Tibial nerve (tissue), 4 donors: Measurements from ENCODE around the gene COL19A1.

ENCODE experiments used
- EP300 ChIP-seq, 2 donors: sonication (generic); formaldehyde crosslinking; IDR thresholded peaks; one replicate each; pipeline ENCODE4 v1.6.1; 2017; ENCODE audit warnings: antibody characterized with exemption in 2 of 2, mild to moderate bottlenecking in 1 of 2
- POLR2A ChIP-seq, 2 donors: fragments of 450-650 bp; IDR thresholded peaks; one replicate each; pipeline ENCODE4 v1.6.1; 2017; ENCODE audit warnings: antibody characterized with exemption in 2 of 2, mild to moderate bottlenecking in 2 of 2, moderate library complexity in 2 of 2
- TF ChIP-seq, protein P1 (sequence below), 5 experiments: fragments of 200-600 bp in 3 of 5; fragments of 450-650 bp in 2 of 5; sonication (generic) in 3 of 5; IDR thresholded peaks; one replicate each; pipeline ENCODE4 v1.5.1; 2016 to 2019; ENCODE audit warnings: antibody characterized with exemption in 5 of 5, mild to moderate bottlenecking in 3 of 5, moderate library complexity in 2 of 5

- TF ChIP-seq POLR2A (IDR thresholded peaks at IDR 0.05) (no peak), EP300 (IDR thresholded peaks at IDR 0.05) (no peak)
- TF ChIP-seq, protein P1, sequence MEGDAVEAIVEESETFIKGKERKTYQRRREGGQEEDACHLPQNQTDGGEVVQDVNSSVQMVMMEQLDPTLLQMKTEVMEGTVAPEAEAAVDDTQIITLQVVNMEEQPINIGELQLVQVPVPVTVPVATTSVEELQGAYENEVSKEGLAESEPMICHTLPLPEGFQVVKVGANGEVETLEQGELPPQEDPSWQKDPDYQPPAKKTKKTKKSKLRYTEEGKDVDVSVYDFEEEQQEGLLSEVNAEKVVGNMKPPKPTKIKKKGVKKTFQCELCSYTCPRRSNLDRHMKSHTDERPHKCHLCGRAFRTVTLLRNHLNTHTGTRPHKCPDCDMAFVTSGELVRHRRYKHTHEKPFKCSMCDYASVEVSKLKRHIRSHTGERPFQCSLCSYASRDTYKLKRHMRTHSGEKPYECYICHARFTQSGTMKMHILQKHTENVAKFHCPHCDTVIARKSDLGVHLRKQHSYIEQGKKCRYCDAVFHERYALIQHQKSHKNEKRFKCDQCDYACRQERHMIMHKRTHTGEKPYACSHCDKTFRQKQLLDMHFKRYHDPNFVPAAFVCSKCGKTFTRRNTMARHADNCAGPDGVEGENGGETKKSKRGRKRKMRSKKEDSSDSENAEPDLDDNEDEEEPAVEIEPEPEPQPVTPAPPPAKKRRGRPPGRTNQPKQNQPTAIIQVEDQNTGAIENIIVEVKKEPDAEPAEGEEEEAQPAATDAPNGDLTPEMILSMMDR (IDR thresholded peaks at IDR 0.05) = no peak
Measured at GRCh38 chr6:69887026-69887425, 20.7 kb downstream of the COL19A1 start.
